GM18505 (cell line): Measurements from ENCODE around the gene CTSW.

ENCODE experiments used
- ATAC-seq: cut with Tn5 transposase; IDR thresholded peaks from one replicate; pipeline ENCODE4 v1.9.1; 2021; ENCODE audit not compliant: unreplicated experiment
- POLR2A ChIP-seq: IDR thresholded peaks from 4 replicates; pipeline ENCODE4 v1.6.1; 2011; ENCODE audit warnings: borderline replicate concordance; ENCODE audit not compliant: insufficient read depth, insufficient read length; ENCODE audit errors: extremely low read depth

Gene CTSW

GRCh38 chr11:65852508-65853245 is 27.0 kb upstream of the CTSW start:
- peak; percentile 45 for TF ChIP-seq POLR2A
- no peak for ATAC-seq

- TF ChIP-seq POLR2A: no peak
Observed at GRCh38 chr11:65853246-65853979, 26.2 kb upstream of the CTSW start.

GRCh38 chr11:65854161-65854592 is 25.5 kb upstream of the CTSW start:
- TF ChIP-seq POLR2A: no peak
- ATAC-seq: no peak

More at GRCh38 chr11:65853246-65853979, 26.2 kb upstream of the CTSW start:
- ATAC-seq: no peak

- no peak for ATAC-seq
- TF ChIP-seq POLR2A: no peak
Observed at GRCh38 chr11:65854852-65855837, 24.5 kb upstream of the CTSW start.

GRCh38 chr11:65855927-65856363 is 23.7 kb upstream of the CTSW start:
- no peak for ATAC-seq
- no peak for TF ChIP-seq POLR2A

- peak; percentile 18 for ATAC-seq
- TF ChIP-seq POLR2A: peak; percentile 67
Observed at GRCh38 chr11:65856689-65857499, 22.7 kb upstream of the CTSW start.

- no peak for TF ChIP-seq POLR2A
- peak; percentile 4 for ATAC-seq
Observed at GRCh38 chr11:65857500-65857852, 22.2 kb upstream of the CTSW start.

- peak; percentile 100 for TF ChIP-seq POLR2A
- peak; percentile 43 for ATAC-seq
Observed at GRCh38 chr11:65857853-65858680, 21.6 kb upstream of the CTSW start, which contains the start of gene CFL1. Gene CFL1, minus strand, starts transcription at chr11:65858180. Its CDS starts 81 bp downstream, at chr11:65858099.

GRCh38 chr11:65858681-65859087 is 21.0 kb upstream of the CTSW start:
- TF ChIP-seq POLR2A: no peak
- no peak for ATAC-seq

- ATAC-seq: peak; percentile 45
- TF ChIP-seq POLR2A: peak; percentile 98
Observed at GRCh38 chr11:65859095-65859811, 20.4 kb upstream of the CTSW start.

- no peak for ATAC-seq
- TF ChIP-seq POLR2A: no peak
Observed at GRCh38 chr11:65859812-65860277, 19.8 kb upstream of the CTSW start.
